ENCODE measurements around the gene LAMA3.

Gene LAMA3

GRCh38 chr18:23693846-23694245 lies 4.6 kb downstream of the LAMA3 start:
- TF ChIP-seq CTCF (IDR thresholded peaks at IDR 0.05; ENCODE audit: insufficient read depth, low read depth, low read length, missing control alignments), result no peak
- no peak overlapping the region for H3K4me3 ChIP-seq (ENCODE audit: low read depth, low read length)
- no peak for DNase-seq (ENCODE audit: low read depth)

GRCh38 chr18:23694637-23695430 lies 5.6 kb downstream of the LAMA3 start:
- no peak for DNase-seq (ENCODE audit: low read depth)
- no peak overlapping the region for H3K4me3 ChIP-seq (ENCODE audit: low read depth, low read length)
- no peak for TF ChIP-seq CTCF (IDR thresholded peaks at IDR 0.05; ENCODE audit: insufficient read depth, low read depth, low read length, missing control alignments)

GRCh38 chr18:23701017-23701416 lies 11.8 kb downstream of the LAMA3 start:
- no peak for TF ChIP-seq CTCF (IDR thresholded peaks at IDR 0.05; ENCODE audit: insufficient read depth, low read depth, low read length, missing control alignments)
- DNase-seq (ENCODE audit: low read depth), result peak; percentile 17
- no peak overlapping the region for H3K4me3 ChIP-seq (ENCODE audit: low read depth, low read length)

GRCh38 chr18:23701544-23702064 lies 12.4 kb downstream of the LAMA3 start:
- no peak overlapping the region for H3K4me3 ChIP-seq (ENCODE audit: low read depth, low read length)
- TF ChIP-seq CTCF (IDR thresholded peaks at IDR 0.05; ENCODE audit: insufficient read depth, low read depth, low read length, missing control alignments), result no peak
- no peak for DNase-seq (ENCODE audit: low read depth)

- no peak overlapping the region for H3K4me3 ChIP-seq (ENCODE audit: low read depth, low read length)
- TF ChIP-seq CTCF (IDR thresholded peaks at IDR 0.05; ENCODE audit: insufficient read depth, low read depth, low read length, missing control alignments), result no peak
- no peak for DNase-seq (ENCODE audit: low read depth)
Measured at GRCh38 chr18:23702606-23703005, 13.4 kb downstream of the LAMA3 start.

- peak; percentile 33 for TF ChIP-seq CTCF (IDR thresholded peaks at IDR 0.05; ENCODE audit: insufficient read depth, low read depth, low read length, missing control alignments)
- H3K4me3 ChIP-seq (ENCODE audit: low read depth, low read length), result no peak overlapping the region
- DNase-seq (ENCODE audit: low read depth), result peak; percentile 58
Measured at GRCh38 chr18:23703057-23703986, 14.1 kb downstream of the LAMA3 start.

Data from GM12865 (cell line).